ACHN (cell line): ENCODE data around the gene DSN1.

ENCODE experiments used
- DNase-seq: peaks from one replicate; pipeline ENCODE4 v3.0.0-alpha.2; 2015
- in situ Hi-C: cut with HindIII; loops from 2 replicates; pipeline ENCODE4 v1.10.0; 2017; ENCODE audit warnings: low sequenced_read_pairs, low pct_ligation_motif_present, low pct_unique_long_range_greater_than_20kb

DSN1 gene

DNA sequence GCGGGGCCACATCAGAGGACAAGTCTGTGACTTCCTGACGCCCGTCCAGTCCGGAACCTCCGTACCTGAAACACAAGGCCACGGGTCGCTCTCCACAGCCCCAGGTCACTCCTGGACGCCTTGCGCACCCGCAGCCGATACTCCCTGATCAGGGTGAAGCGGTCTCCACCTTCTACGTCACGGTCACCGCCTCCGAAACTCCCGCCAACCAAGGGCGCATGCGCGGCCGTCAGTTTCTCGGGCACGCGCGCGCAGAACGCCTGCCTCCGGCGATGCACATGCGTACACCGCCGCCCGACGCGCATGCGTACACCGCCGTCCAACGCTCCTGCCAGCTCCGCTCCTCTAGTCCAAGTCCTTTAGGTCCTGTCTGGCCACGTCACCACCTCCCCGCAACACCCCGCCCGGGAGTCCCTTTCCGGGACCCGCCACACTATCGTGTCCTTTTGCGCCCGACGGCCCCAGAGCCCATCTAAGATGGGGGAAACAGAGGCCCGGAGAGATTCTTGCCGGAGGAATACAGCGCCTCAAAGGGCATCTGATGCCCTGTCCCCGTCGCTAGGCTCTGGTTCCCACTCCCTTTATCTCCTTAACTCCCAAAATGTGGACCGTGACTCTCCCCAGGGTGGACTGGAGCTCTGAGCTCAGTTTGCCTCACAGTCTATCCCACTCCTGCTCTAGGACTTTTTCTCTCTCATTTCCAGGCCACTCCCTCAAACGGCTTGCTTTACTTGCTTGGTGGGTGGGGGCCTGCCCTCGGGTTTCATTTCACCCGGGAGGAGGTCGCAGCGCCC is at the start of gene DSN1:
TSS of gene DSN1 (minus strand) at position 167 of the 794 bp plus-strand sequence. CDS start 2,305 bp downstream, outside the sequence.
- in situ Hi-C loops = no loop called here
- peak; percentile 94 for DNase-seq

GRCh38 chr20:36823121-36823520 is 49.6 kb upstream of the DSN1 start:
- no peak for DNase-seq
- in situ Hi-C loops = no loop called here

DNA sequence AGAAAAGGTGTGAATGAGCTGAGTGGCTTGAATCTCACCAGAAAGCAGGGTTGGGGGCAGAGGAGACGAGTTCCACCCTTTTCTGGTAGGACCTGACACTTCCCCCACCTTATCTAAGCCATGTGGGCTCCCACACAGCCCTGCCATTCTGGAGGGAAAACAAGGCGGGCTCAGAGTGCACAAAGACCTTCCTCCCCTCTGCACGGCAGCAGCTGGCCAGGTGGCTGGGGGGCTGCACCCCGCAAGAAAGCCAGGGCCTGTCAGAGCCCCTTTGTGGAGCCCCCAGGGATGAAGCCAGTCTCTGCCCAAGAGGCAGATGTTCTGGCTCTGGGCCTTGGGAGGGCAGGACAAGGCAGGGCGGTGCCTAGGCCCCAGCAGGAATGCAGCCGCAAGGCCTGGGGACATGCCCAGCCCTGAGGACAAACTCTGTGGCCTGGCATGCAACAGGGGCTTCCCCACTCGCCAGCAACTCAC is 48.4 kb upstream of the DSN1 start:
- in situ Hi-C loops = no loop called here
- DNase-seq = no peak

DNA sequence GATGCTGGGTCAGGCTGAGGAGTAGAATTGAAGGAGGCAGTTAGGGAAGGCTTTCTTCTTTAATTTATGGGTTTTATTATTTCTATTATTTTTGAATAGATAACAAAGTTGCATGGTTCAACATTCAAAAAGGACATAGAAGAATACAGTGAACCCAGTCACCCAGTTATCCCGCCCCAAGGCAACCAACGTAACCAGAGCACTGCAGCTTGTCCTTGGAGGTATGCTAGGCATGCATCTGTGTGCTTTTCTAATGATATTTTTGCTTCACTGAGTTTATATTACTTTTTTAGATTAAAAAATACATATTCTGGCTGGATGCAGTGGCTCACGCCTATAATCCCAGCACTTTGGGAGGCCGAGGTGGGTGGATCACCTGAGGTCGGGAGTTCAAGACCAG is 47.4 kb upstream of the DSN1 start:
- DNase-seq = no peak
- in situ Hi-C loops = no loop called here

- DNase-seq = no peak
- in situ Hi-C loops = no loop called here
Observed at GRCh38 chr20:36820073-36820472, 46.5 kb upstream of the DSN1 start.

GRCh38 chr20:36819659-36820058 is 46.1 kb upstream of the DSN1 start:
- in situ Hi-C loops = no loop called here

GRCh38 chr20:36818861-36819260 is 45.3 kb upstream of the DSN1 start:
- in situ Hi-C loops = no loop called here
- no peak for DNase-seq

More at GRCh38 chr20:36819659-36820058, 46.1 kb upstream of the DSN1 start:
- DNase-seq = no peak

- DNase-seq = no peak
- in situ Hi-C loops = no loop called here
Observed at GRCh38 chr20:36818185-36818584, 44.6 kb upstream of the DSN1 start.

- no peak for DNase-seq
- in situ Hi-C loops = no loop called here
Observed at GRCh38 chr20:36817496-36817895, 43.9 kb upstream of the DSN1 start.

GRCh38 chr20:36815454-36816091 is 42.0 kb upstream of the DSN1 start:
- in situ Hi-C loops = no loop called here
- DNase-seq = no peak

DNA sequence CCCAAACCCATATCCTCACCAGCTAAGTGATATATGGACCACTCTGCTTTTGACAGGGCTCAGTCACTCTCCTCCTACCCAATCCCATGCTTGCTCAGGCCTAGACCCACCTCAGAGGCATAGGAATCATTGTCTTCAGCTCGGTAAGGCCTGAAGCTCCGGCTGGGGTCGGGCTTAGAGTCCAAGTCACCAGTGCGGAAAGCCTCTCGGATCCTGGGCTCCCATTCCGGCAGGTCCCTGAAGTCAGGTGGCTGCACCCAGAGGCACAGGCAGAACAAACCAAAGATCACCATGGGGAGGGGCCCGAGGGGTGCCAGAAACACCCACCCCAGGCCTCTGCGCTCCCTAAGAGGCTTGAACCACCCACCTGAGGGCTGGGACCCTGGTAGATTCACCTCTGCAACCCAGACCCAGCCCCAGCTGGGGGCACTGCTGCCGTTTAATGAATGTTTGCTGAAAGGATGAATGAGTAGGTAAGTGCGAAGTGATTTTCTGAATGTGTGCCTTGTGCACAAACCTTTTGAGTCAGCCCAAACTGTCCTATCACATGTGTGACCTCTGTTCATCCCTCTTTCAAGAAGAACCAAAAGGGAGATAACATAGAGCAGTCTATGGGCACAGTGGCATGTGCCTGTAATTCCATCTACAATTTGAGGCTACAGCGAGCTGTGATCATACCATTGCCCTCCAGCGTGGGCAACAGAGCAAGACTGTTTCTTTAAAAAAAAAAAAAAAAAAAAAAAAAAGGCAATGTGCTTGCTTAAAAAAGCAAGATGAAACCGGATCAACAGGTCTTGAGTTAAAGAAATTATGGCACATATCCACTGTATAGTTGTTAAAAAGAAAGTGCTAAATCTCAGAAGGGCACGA is 39.3 kb upstream of the DSN1 start:
- no peak for DNase-seq
- in situ Hi-C loops = no loop called here

DNA sequence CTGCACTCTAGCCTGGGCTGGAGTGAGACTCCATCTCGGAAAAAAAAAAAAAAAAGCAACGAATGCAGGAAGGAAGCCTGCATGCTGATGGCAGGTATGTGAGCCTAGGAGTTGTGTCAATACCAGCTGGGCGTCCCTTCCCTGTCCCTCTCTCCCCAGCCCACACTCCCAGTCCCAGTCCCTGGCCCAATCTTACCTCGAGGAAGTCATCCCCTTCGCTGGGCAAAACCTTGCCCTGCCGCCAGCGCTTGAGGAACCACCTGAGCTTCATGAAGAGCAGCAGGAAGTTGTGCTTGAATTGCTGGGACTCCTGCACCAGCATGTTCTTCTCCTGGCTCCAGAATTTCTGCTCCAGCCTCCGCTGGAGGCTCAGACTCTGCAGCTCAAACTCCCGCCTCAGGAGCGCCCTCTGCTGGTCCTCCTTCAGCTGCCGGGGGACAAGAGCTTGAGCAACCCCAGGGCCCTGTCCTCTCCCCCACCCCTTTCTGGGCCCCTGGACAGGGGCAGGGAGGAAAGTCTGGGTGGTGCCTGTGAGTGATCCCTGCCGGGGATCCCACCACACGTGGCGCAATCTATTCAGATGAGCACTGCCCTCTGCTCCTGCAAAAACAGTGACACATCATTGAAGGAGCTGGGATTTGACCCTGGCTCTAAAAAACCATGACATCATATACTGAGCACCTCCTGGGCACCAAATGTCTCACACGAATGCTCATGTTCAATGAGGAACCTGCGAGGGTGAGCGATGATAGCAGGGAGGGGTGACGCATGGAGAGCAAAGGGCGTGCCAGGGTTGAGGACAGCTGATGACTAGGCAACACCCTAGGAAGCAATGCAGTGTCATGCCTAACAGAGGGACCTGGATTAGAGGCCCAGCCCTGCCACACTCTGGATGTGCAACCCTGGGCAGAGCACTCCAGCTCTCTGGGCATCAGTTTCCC is 35.0 kb upstream of the DSN1 start:
- DNase-seq = peak; percentile 63
- in situ Hi-C loops = no loop called here

DNA sequence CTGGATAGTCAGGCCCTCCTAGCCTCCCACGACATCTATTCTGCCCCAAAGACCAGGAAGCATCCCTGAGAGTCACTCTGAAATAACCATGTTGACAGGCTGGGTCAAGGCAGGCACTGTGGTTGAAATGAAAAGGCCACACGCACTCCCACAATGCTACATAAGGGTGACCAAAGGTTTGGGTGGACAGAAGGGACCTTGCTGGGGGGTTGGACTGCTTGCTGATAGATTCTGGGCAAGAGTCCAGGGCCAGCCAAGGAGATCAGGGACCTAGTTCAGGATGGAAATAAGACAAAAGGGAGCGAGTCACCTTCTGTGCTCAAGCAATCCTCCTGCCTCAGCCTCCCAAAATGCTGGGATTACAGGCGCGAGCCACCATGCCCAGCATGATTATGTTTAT is 32.5 kb upstream of the DSN1 start:
- no peak for DNase-seq
- in situ Hi-C loops = no loop called here

GRCh38 chr20:36805396-36805795 is 31.8 kb upstream of the DSN1 start:
- in situ Hi-C loops = no loop called here
- DNase-seq = no peak

DNA sequence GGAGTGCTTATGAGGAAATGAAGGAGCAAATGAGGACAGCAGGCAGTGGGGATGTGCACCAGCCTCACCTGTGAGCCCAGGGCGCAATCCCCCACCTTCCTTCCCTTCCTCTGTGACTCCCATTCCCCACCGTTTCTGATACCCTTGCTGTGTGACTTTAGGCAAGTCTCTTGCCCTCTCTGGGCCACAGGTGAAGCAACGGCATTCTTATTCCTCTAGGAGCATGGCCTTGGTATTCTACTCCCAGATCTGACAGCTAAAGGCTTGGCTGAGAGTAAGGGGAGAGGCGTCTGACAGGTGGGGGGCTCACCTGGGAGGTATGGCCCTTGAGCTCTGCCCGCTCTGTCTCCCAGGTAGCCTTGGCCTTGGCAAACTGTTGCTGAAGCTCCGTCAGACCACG is 30.9 kb upstream of the DSN1 start:
- in situ Hi-C loops = no loop called here

DNA sequence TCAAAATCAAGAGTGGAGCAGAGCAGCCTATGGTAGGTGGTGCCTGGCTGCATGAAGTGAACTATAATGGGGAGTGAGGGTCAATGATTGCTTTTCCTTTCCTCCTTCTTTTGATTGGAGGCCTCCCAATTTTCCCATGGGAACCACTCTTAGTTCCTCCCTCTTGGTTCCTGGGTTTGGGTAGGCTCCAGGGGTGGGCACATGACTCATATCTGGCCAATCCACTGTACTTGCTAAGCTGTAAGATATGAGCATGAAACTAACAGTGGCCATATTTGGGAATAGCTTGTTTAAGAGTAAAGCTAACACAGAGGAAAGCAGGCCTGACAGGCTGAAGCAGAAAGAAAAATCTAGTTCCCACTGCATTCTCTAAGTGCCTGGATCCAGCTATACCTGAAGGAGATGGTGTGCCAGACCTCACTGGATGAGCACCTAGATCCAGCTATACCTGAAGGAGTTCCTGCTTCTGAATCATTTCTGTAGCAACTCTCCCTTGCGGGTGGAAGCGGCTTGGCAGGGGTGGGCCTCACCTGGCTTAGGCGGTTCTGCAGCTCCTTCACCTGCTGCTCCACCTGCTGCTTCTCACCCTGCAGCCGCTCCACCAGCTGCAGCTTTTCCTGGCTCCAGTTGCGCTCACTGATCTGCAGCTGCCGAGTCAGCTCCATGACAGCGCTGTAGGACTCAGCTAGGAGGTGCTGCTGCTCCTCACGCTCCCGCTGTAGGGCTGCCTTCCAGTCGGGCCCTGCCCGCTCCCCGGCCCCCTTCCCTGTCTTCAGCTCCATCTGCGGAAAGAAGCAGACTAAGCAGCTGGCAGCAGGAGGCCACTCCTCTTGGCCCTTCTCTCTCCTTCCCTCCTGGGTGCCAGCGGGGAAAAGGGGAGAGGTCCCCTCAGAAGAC is 29.0 kb upstream of the DSN1 start:
- in situ Hi-C loops = no loop called here
- peak; percentile 4 for DNase-seq

More for the DNA sequence above, 30.9 kb upstream of the DSN1 start:
- no peak for DNase-seq

- DNase-seq = no peak
- in situ Hi-C loops = no loop called here
Observed at GRCh38 chr20:36800410-36800809, 26.8 kb upstream of the DSN1 start.
